ENCODE data around the gene KCNH5. TPM values are rescaled to one million over a fixed set of nuclear protein-coding genes. Genes with fewer than 3 reads are reported as not detected.
A peak's percentile ranks its signal among the peaks of the same experiment; 100 is the strongest.

Gene KCNH5
- total RNA-seq, 1 donor from 2014 or later, result 2.4 TPM

DNA sequence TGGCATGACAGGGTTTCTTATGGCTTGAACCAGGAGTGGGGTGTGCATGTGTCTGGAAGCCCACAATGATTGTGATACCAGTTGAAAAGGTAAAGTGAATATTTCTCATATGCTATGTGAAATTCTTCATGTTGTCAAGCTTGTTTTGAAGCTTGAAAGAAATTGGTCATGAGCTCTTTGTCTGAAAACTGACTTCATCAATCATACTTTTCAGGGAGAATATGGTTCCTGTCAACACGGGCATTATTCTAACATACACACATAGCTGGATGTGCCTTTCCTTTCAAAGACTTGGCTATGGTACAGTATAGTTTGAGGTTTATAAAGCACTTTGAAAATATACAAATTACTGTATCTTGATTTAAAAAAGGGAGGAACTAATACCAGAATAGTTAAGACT, 158.8 kb downstream of the KCNH5 start:
- TF ChIP-seq, protein P1, sequence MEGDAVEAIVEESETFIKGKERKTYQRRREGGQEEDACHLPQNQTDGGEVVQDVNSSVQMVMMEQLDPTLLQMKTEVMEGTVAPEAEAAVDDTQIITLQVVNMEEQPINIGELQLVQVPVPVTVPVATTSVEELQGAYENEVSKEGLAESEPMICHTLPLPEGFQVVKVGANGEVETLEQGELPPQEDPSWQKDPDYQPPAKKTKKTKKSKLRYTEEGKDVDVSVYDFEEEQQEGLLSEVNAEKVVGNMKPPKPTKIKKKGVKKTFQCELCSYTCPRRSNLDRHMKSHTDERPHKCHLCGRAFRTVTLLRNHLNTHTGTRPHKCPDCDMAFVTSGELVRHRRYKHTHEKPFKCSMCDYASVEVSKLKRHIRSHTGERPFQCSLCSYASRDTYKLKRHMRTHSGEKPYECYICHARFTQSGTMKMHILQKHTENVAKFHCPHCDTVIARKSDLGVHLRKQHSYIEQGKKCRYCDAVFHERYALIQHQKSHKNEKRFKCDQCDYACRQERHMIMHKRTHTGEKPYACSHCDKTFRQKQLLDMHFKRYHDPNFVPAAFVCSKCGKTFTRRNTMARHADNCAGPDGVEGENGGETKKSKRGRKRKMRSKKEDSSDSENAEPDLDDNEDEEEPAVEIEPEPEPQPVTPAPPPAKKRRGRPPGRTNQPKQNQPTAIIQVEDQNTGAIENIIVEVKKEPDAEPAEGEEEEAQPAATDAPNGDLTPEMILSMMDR (IDR thresholded peaks at IDR 0.05; ENCODE audit: insufficient read depth, low read depth, low read length), result no peak
- no peak for TF ChIP-seq EZH2 (IDR thresholded peaks at IDR 0.05; ENCODE audit: insufficient read depth, low read length)
- no peak overlapping the region for H3K27ac Mint-ChIP-seq (ENCODE audit: unreplicated experiment)
- no peaks in the 10 kb centered on the region for H3K4me1 Mint-ChIP-seq (ENCODE audit: low read depth, unreplicated experiment)
- H3K4me1 ChIP-seq (ENCODE audit: insufficient read depth, low read length), result no peaks in the 10 kb centered on the region
- H2AFZ ChIP-seq (ENCODE audit: low read depth, low read length), result no peak overlapping the region
- H3K9me3 Mint-ChIP-seq (ENCODE audit: unreplicated experiment), result no peaks in the 10 kb centered on the region
- no peak overlapping the region for H3K4me2 ChIP-seq (ENCODE audit: low read length)
- no peak overlapping the region for H3K27ac ChIP-seq (ENCODE audit: low read depth, low read length)
- FAIRE-seq (no peak), DNase-seq (ENCODE audit: low read depth) (no peak)
- no peak overlapping the region for H3K9ac ChIP-seq (ENCODE audit: low read length)
- no peaks in the 10 kb centered on the region for H4K20me1 ChIP-seq (ENCODE audit: insufficient read depth, low read length)
- H3K36me3 ChIP-seq (ENCODE audit: insufficient read depth, low read length), result no peaks in the 10 kb centered on the region
- H3K4me3 Mint-ChIP-seq (ENCODE audit: unreplicated experiment), result no peak overlapping the region
- H3K27me3 Mint-ChIP-seq (ENCODE audit: low read depth, unreplicated experiment), result no peaks in the 10 kb centered on the region
- no peaks in the 10 kb centered on the region for H3K79me2 ChIP-seq (ENCODE audit: insufficient read depth, low read length)
- H3K9me3 ChIP-seq (ENCODE audit: insufficient read depth, low read depth, low read length), result no peaks in the 10 kb centered on the region
- no peak overlapping the region for H3K4me3 ChIP-seq (ENCODE audit: insufficient read depth, low read depth, low read length)
- no peaks in the 10 kb centered on the region for H3K36me3 Mint-ChIP-seq (ENCODE audit: low read depth, unreplicated experiment)
- H3K27me3 ChIP-seq (ENCODE audit: insufficient read depth, low read length), result no peaks in the 10 kb centered on the region

- Mint-ChIP-seq H3K27ac (ENCODE audit: unreplicated experiment) (no peak overlapping the region), H3K27me3 (ENCODE audit: low read depth, unreplicated experiment) (no peaks in the 10 kb centered on the region), H3K9me3 (ENCODE audit: unreplicated experiment) (no peaks in the 10 kb centered on the region), H3K36me3 (ENCODE audit: low read depth, unreplicated experiment) (no peaks in the 10 kb centered on the region), H3K4me1 (ENCODE audit: low read depth, unreplicated experiment) (no peaks in the 10 kb centered on the region), H3K4me3 (ENCODE audit: unreplicated experiment) (no peak overlapping the region)
- Histone ChIP-seq H3K9me3 (ENCODE audit: insufficient read depth, low read depth, low read length) (no peaks in the 10 kb centered on the region), H3K4me3 (ENCODE audit: insufficient read depth, low read depth, low read length) (no peak overlapping the region), H3K27me3 (ENCODE audit: insufficient read depth, low read length) (no peaks in the 10 kb centered on the region), H2AFZ (ENCODE audit: low read depth, low read length) (no peak overlapping the region), H3K4me2 (ENCODE audit: low read length) (no peak overlapping the region), H3K79me2 (ENCODE audit: insufficient read depth, low read length) (no peaks in the 10 kb centered on the region), H3K9ac (ENCODE audit: low read length) (no peak overlapping the region), H3K4me1 (ENCODE audit: insufficient read depth, low read length) (no peaks in the 10 kb centered on the region), H3K27ac (ENCODE audit: low read depth, low read length) (no peak overlapping the region), H3K36me3 (ENCODE audit: insufficient read depth, low read length) (no peaks in the 10 kb centered on the region), H4K20me1 (ENCODE audit: insufficient read depth, low read length) (no peaks in the 10 kb centered on the region)
- FAIRE-seq (no peak), DNase-seq (ENCODE audit: low read depth) (peak; percentile 2)
- no peak for TF ChIP-seq EZH2 (IDR thresholded peaks at IDR 0.05; ENCODE audit: insufficient read depth, low read length)
- TF ChIP-seq, protein P1 (IDR thresholded peaks at IDR 0.05; ENCODE audit: insufficient read depth, low read depth, low read length), result no peak
Observed at GRCh38 chr14:62885451-62885850, 159.8 kb downstream of the KCNH5 start.

DNA sequence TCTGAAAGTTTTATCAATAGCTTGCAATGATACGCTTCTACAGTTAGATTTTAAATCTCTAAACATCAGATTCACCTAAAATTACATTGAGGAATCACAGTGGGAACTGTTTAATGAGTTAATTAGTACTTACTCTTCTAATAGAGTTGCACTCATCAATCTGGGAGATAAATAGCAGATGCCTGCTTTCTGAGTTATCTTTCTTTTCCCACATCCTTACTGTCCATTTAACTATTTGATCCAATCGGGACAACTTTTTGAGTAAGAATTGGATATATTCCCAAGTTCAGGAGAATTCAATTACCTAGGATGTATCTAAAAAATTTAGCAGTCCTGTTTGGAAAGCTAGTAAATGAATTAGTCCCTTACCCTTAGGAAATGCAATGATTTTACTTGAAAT, 162.3 kb downstream of the KCNH5 start:
- Mint-ChIP-seq H3K4me1 (ENCODE audit: low read depth, unreplicated experiment) (no peaks in the 10 kb centered on the region), H3K4me3 (ENCODE audit: unreplicated experiment) (no peak overlapping the region), H3K36me3 (ENCODE audit: low read depth, unreplicated experiment) (no peaks in the 10 kb centered on the region), H3K27ac (ENCODE audit: unreplicated experiment) (no peak overlapping the region), H3K9me3 (ENCODE audit: unreplicated experiment) (no peaks in the 10 kb centered on the region), H3K27me3 (ENCODE audit: low read depth, unreplicated experiment) (no peaks in the 10 kb centered on the region)
- Histone ChIP-seq H3K4me2 (ENCODE audit: low read length) (no peak overlapping the region), H3K27ac (ENCODE audit: low read depth, low read length) (no peak overlapping the region), H3K4me1 (ENCODE audit: insufficient read depth, low read length) (no peaks in the 10 kb centered on the region), H2AFZ (ENCODE audit: low read depth, low read length) (no peak overlapping the region), H4K20me1 (ENCODE audit: insufficient read depth, low read length) (no peaks in the 10 kb centered on the region), H3K9ac (ENCODE audit: low read length) (no peak overlapping the region), H3K79me2 (ENCODE audit: insufficient read depth, low read length) (no peaks in the 10 kb centered on the region), H3K4me3 (ENCODE audit: insufficient read depth, low read depth, low read length) (no peak overlapping the region), H3K9me3 (ENCODE audit: insufficient read depth, low read depth, low read length) (no peaks in the 10 kb centered on the region), H3K27me3 (ENCODE audit: insufficient read depth, low read length) (no peaks in the 10 kb centered on the region), H3K36me3 (ENCODE audit: insufficient read depth, low read length) (no peaks in the 10 kb centered on the region)
- DNase-seq (ENCODE audit: low read depth), result no peak
- TF ChIP-seq, protein P1 (IDR thresholded peaks at IDR 0.05; ENCODE audit: insufficient read depth, low read depth, low read length), result no peak
- TF ChIP-seq EZH2 (IDR thresholded peaks at IDR 0.05; ENCODE audit: insufficient read depth, low read length), result no peak
- FAIRE-seq, result no peak

All from astrocyte (in vitro differentiated cells and primary cell).